Astrocyte (in vitro differentiated cells and primary cell): ENCODE measurements around the gene HGFAC. TPM values are rescaled to one million over a fixed set of nuclear protein-coding genes. Genes with fewer than 3 reads are reported as not detected.

Source experiments
- DNase-seq: peaks from one replicate; pipeline ENCODE4 v3.0.0-alpha.2; 2010; ENCODE audit warnings: low read depth
- FAIRE-seq: peaks from 2 replicates; lab custom pipeline; 2011; peaks lifted over from hg19 to GRCh38; lab: Jason Lieb, UNC
- H2AFZ ChIP-seq: 2 replicates; pipeline ENCODE4 v1.6.0; 2012; ENCODE audit warnings: low read depth, low read length, inconsistent platforms
- H3K27ac ChIP-seq: 2 replicates; pipeline ENCODE4 v1.5.1; 2011; ENCODE audit warnings: low read depth, low read length, inconsistent platforms
- H3K27me3 ChIP-seq: 2 replicates; pipeline ENCODE4 v1.6.0; 2011; ENCODE audit warnings: low read length, inconsistent platforms; ENCODE audit not compliant: insufficient read depth
- H3K36me3 ChIP-seq: 2 replicates; pipeline ENCODE4 v1.5.1; 2011; ENCODE audit warnings: low read length, inconsistent platforms; ENCODE audit not compliant: insufficient read depth
- H3K4me1 ChIP-seq: 2 replicates; pipeline ENCODE4 v1.5.1; 2011; ENCODE audit warnings: low read length, inconsistent platforms; ENCODE audit not compliant: insufficient read depth
- H3K4me2 ChIP-seq: 2 replicates; pipeline ENCODE4 v1.6.0; 2012; ENCODE audit warnings: low read length, inconsistent platforms
- H3K4me3 ChIP-seq: 2 replicates; pipeline ENCODE4 v1.5.1; 2011; ENCODE audit warnings: low read depth, mild to moderate bottlenecking, low read length, inconsistent platforms; ENCODE audit not compliant: insufficient read depth
- H3K79me2 ChIP-seq: 2 replicates; pipeline ENCODE4 v1.6.0; 2012; ENCODE audit warnings: mild to moderate bottlenecking, low read length, inconsistent platforms; ENCODE audit not compliant: insufficient read depth
- H3K9ac ChIP-seq: 2 replicates; pipeline ENCODE4 v1.6.0; 2012; ENCODE audit warnings: mild to moderate bottlenecking, low read length, inconsistent platforms
- H3K9me3 ChIP-seq: 2 replicates; pipeline ENCODE4 v1.5.1; 2012; ENCODE audit warnings: low read depth, mild to moderate bottlenecking, low read length, inconsistent platforms; ENCODE audit not compliant: insufficient read depth
- H4K20me1 ChIP-seq: 2 replicates; pipeline ENCODE4 v1.6.0; 2012; ENCODE audit warnings: low read length, inconsistent platforms; ENCODE audit not compliant: insufficient read depth
- H3K27ac Mint-ChIP-seq: one replicate; pipeline ENCODE4 v1.8.0; 2021; ENCODE audit warnings: mild to moderate bottlenecking, mixed read lengths; ENCODE audit not compliant: unreplicated experiment
- H3K27me3 Mint-ChIP-seq: one replicate; pipeline ENCODE4 v1.8.0; 2021; ENCODE audit warnings: low read depth, mixed read lengths; ENCODE audit not compliant: unreplicated experiment
- H3K36me3 Mint-ChIP-seq: one replicate; pipeline ENCODE4 v1.8.0; 2021; ENCODE audit warnings: low read depth, mixed read lengths; ENCODE audit not compliant: unreplicated experiment
- H3K4me1 Mint-ChIP-seq: one replicate; pipeline ENCODE4 v1.8.0; 2021; ENCODE audit warnings: low read depth, mixed read lengths; ENCODE audit not compliant: unreplicated experiment
- H3K4me3 Mint-ChIP-seq: one replicate; pipeline ENCODE4 v1.8.0; 2021; ENCODE audit warnings: mild to moderate bottlenecking, moderate library complexity, mixed read lengths; ENCODE audit not compliant: unreplicated experiment
- H3K9me3 Mint-ChIP-seq: one replicate; pipeline ENCODE4 v1.8.0; 2021; ENCODE audit warnings: mild to moderate bottlenecking, mixed read lengths; ENCODE audit not compliant: unreplicated experiment
- CTCF ChIP-seq: IDR thresholded peaks from 2 replicates; pipeline ENCODE4 v1.5.1; 2011; ENCODE audit warnings: low read depth, mild to moderate bottlenecking, inconsistent platforms, low read length, moderate library complexity; ENCODE audit not compliant: insufficient read depth
- EZH2 ChIP-seq: IDR thresholded peaks from 2 replicates; pipeline ENCODE4 v1.6.1; 2012; ENCODE audit warnings: mild to moderate bottlenecking, low read length, inconsistent platforms; ENCODE audit not compliant: insufficient read depth
- total RNA-seq: library from RNA; stranded (reverse); gene quantifications from 2 replicates; pipeline ENCODE4 v1.2.1, GENCODE V29; 2021

Gene HGFAC
- total RNA-seq, 1 donor from 2014 or later, result 0.52 TPM

- no peak overlapping the region for H3K27ac ChIP-seq
- no peak for TF ChIP-seq CTCF
- no peak for TF ChIP-seq EZH2
- no peaks in the 10 kb centered on the region for H3K79me2 ChIP-seq
These were observed 30.1 kb downstream of the HGFAC start for GRCh38 chr4:3471886-3472285.

GRCh38 chr4:3472411-3473141 is 30.8 kb downstream of the HGFAC start:
- peaks cover 7% of the 10 kb centered on the region for H3K9me3 ChIP-seq
- Mint-ChIP-seq H3K27ac (no peak overlapping the region), H3K4me1 (no peaks in the 10 kb centered on the region), H3K36me3 (no peaks in the 10 kb centered on the region), H3K27me3 (peaks cover 35% of the 10 kb centered on the region), H3K4me3 (no peak overlapping the region), H3K9me3 (no peaks in the 10 kb centered on the region)
- H3K4me1 ChIP-seq, result no peaks in the 10 kb centered on the region
- DNase-seq (no peak), FAIRE-seq (no peak)
- H3K27ac ChIP-seq, result no peak overlapping the region
- H3K79me2 ChIP-seq, result no peaks in the 10 kb centered on the region
- no peak overlapping the region for H3K4me2 ChIP-seq
- peaks cover 9% of the 10 kb centered on the region for H3K27me3 ChIP-seq
- H3K36me3 ChIP-seq, result no peaks in the 10 kb centered on the region
- H2AFZ ChIP-seq, result no peak overlapping the region
- H3K4me3 ChIP-seq, result no peak overlapping the region
- H3K9ac ChIP-seq, result no peak overlapping the region
- no peaks in the 10 kb centered on the region for H4K20me1 ChIP-seq
- TF ChIP-seq EZH2 (no peak), CTCF (no peak)

More at GRCh38 chr4:3471886-3472285, 30.1 kb downstream of the HGFAC start:
- no peaks in the 10 kb centered on the region for H3K4me1 ChIP-seq
- Mint-ChIP-seq H3K4me1 (no peaks in the 10 kb centered on the region), H3K9me3 (no peaks in the 10 kb centered on the region), H3K4me3 (no peak overlapping the region), H3K27me3 (peaks cover 30% of the 10 kb centered on the region), H3K36me3 (no peaks in the 10 kb centered on the region), H3K27ac (no peak overlapping the region)
- no peaks in the 10 kb centered on the region for H3K36me3 ChIP-seq
- DNase-seq (no peak), FAIRE-seq (no peak)
- H3K4me2 ChIP-seq, result no peak overlapping the region
- H3K4me3 ChIP-seq, result no peak overlapping the region
- H3K9me3 ChIP-seq, result peaks cover 7% of the 10 kb centered on the region
- H3K27me3 ChIP-seq, result peaks cover 9% of the 10 kb centered on the region
- H2AFZ ChIP-seq, result no peak overlapping the region
- no peak overlapping the region for H3K9ac ChIP-seq
- H4K20me1 ChIP-seq, result no peaks in the 10 kb centered on the region
